CD4-positive, alpha-beta T cell (primary cell): ENCODE data around the gene DENND5B. TPM values are rescaled to one million over a fixed set of nuclear protein-coding genes. Genes with fewer than 3 reads are reported as not detected.
"Not testable (repeated sequence)": the region's sequence is repeated elsewhere in the genome, so short reads cannot be mapped to it uniquely, and the experiment has no call there.

Source experiments
- ATAC-seq: fragments of 200-7000 bp; cut with Tn5 transposase; one replicate; pipeline ENCODE4 v1.10.0; 2022; ENCODE audit warnings: mild to moderate bottlenecking; ENCODE audit not compliant: poor library complexity
- CTCF ChIA-PET: fragments of 350-600 bp; sonication (Branson Sonifier 250); formaldehyde crosslinking; loops from one replicate; lab custom pipeline; 2021; ENCODE audit warnings: antibody characterized with exemption, inconsistent platforms; lab: Charles Lee
- POLR2A ChIA-PET: fragments of 350-600 bp; sonication (Branson Sonifier 250); formaldehyde crosslinking; loops from one replicate; lab custom pipeline; 2021; ENCODE audit warnings: antibody characterized with exemption, inconsistent platforms; lab: Charles Lee
- DNase-seq, 14 experiments: peaks; one replicate each; pipeline ENCODE4 v3.0.0-alpha.2; 2013 to 2020; ENCODE audit warnings: mixed read lengths in 2 of 14
- H3K27ac ChIP-seq, 2 donors: one replicate each; pipeline versions ENCODE4 v1.5.1 to v1.7.0; 2013; ENCODE audit warnings: low read length in 2 of 2, low read depth in 1 of 2, mild to moderate bottlenecking in 1 of 2
- H3K27me3 ChIP-seq, 2 experiments: 1 replicate in 1 of 2; 2 replicates in 1 of 2; pipeline versions ENCODE4 v1.6.1 to v1.7.0; 2013; ENCODE audit warnings: low read length in 2 of 2, control low read depth in 1 of 2, mild to moderate bottlenecking in 1 of 2, moderate library complexity in 1 of 2; ENCODE audit not compliant: insufficient read depth in 2 of 2, control insufficient read depth in 1 of 2
- H3K36me3 ChIP-seq: one replicate; pipeline ENCODE4 v1.6.1; 2013; ENCODE audit warnings: low read length, control low read depth; ENCODE audit not compliant: insufficient read depth
- H3K4me1 ChIP-seq: one replicate; pipeline ENCODE4 v1.6.1; 2013; ENCODE audit warnings: low read length, control low read depth; ENCODE audit not compliant: insufficient read depth
- H3K4me3 ChIP-seq: one replicate; pipeline ENCODE4 v1.5.1; 2013; ENCODE audit warnings: mild to moderate bottlenecking, low read length, moderate library complexity
- H3K9me3 ChIP-seq, 2 experiments: 1 replicate in 1 of 2; 2 replicates in 1 of 2; pipeline versions ENCODE4 v1.6.1 to v1.7.0; 2013; ENCODE audit warnings: low read length in 2 of 2, mild to moderate bottlenecking in 2 of 2, control low read depth in 1 of 2, moderate library complexity in 1 of 2; ENCODE audit not compliant: control insufficient read depth in 1 of 2, insufficient read depth in 1 of 2
- H3K27ac Mint-ChIP-seq: one replicate; pipeline ENCODE4 v1.8.0; 2020; ENCODE audit warnings: mixed read lengths
- H3K27me3 Mint-ChIP-seq: one replicate; pipeline ENCODE4 v1.8.0; 2021; ENCODE audit warnings: mixed read lengths
- H3K36me3 Mint-ChIP-seq: one replicate; pipeline ENCODE4 v1.8.0; 2021; ENCODE audit warnings: low read depth, mixed read lengths
- H3K4me1 Mint-ChIP-seq: one replicate; pipeline ENCODE4 v1.8.0; 2021; ENCODE audit warnings: low read depth, mixed read lengths
- H3K4me3 Mint-ChIP-seq: one replicate; pipeline ENCODE4 v1.8.0; 2020; ENCODE audit warnings: mild to moderate bottlenecking, mixed read lengths
- H3K9me3 Mint-ChIP-seq: one replicate; pipeline ENCODE4 v1.8.0; 2020; ENCODE audit warnings: mixed read lengths
- intact Hi-C, 2 experiments: fragments of 100-400 bp; cut with DNase I in 1 of 2; cut with micrococcal nuclease in 1 of 2; formaldehyde crosslinking; loops; one replicate each; pipeline versions ENCODE4 v1.15.1 to v1.9.0; 2023 to 2025; cut with DNase I, micrococcal nuclease
- total RNA-seq, 174 experiments: library from RNA in 2 of 174; stranded (reverse) in 2 of 174; gene quantifications; one replicate each; pipeline ENCODE4 v1.2.3 and lab custom pipeline; 2021 to 2026
- TF ChIP-seq, protein P1 (sequence below): fragments of 200-600 bp; IDR thresholded peaks from one replicate; pipeline ENCODE4 v1.8.0; 2022; ENCODE audit warnings: antibody characterized with exemption, mild to moderate bottlenecking

Gene DENND5B
- total RNA-seq, 2 experiments from 2014 or later = 0.22 to 0.25 TPM

DNA sequence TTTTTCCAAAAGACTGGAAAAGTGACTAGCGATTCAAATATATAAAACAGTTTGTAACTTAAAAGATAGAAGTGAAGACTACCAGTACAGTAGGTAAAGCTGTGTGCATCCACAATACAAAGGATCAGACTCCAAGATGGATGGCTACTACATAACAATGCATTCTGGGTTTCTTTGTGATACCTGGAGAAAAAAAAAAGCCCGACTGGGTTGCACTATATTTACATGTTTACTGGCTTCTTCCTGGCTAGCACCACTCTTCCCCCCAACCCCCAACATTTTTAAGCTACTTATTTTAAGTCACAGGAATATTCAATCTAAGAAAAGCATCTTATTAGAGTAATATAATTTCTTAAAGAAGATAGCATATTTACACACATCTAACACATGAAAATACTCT lies 203.9 kb downstream of the DENND5B start:
- no peak overlapping the region for H3K27ac Mint-ChIP-seq
- no peak overlapping the region for H3K27ac ChIP-seq
- no peaks in the 10 kb centered on the region for H3K27me3 ChIP-seq
- H3K4me3 Mint-ChIP-seq = no peak overlapping the region
- no peaks in the 10 kb centered on the region for H3K9me3 ChIP-seq
- H3K27me3 Mint-ChIP-seq = peaks cover 8% of the 10 kb centered on the region
- CTCF ChIA-PET = no interaction called here
- POLR2A ChIA-PET = no interaction called here
- no peak overlapping the region for H3K4me3 ChIP-seq
- TF ChIP-seq, protein P1, sequence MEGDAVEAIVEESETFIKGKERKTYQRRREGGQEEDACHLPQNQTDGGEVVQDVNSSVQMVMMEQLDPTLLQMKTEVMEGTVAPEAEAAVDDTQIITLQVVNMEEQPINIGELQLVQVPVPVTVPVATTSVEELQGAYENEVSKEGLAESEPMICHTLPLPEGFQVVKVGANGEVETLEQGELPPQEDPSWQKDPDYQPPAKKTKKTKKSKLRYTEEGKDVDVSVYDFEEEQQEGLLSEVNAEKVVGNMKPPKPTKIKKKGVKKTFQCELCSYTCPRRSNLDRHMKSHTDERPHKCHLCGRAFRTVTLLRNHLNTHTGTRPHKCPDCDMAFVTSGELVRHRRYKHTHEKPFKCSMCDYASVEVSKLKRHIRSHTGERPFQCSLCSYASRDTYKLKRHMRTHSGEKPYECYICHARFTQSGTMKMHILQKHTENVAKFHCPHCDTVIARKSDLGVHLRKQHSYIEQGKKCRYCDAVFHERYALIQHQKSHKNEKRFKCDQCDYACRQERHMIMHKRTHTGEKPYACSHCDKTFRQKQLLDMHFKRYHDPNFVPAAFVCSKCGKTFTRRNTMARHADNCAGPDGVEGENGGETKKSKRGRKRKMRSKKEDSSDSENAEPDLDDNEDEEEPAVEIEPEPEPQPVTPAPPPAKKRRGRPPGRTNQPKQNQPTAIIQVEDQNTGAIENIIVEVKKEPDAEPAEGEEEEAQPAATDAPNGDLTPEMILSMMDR = no peak
- ATAC-seq (no peak), DNase-seq (no peak)
- no peaks in the 10 kb centered on the region for H3K4me1 Mint-ChIP-seq
- H3K4me1 ChIP-seq = no peaks in the 10 kb centered on the region
- intact Hi-C loops = no loop called here
- H3K9me3 Mint-ChIP-seq = no peaks in the 10 kb centered on the region
- H3K36me3 ChIP-seq = no peaks in the 10 kb centered on the region
- no peaks in the 10 kb centered on the region for H3K36me3 Mint-ChIP-seq

DNA sequence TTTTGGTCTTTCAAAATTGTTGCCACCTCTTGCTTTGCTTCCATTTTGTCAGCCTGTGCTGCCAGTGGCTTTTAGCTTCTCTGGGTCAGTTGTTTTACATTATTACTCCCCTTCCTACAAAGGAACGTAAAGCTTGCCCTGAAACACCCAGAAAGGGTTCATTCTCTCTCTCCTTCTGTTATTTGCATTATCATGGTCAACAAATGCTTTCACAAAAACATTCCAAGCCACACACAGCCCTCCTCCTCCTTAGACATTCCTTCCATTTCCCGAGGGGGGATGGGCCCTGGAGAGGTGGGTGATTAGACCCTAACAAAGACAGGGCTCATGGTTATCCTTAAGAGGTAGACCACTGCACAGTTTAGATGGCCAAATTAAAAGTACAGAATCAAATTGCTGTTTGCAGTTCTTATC lies 204.6 kb downstream of the DENND5B start:
- TF ChIP-seq, protein P1 = no peak
- H3K27me3 ChIP-seq = no peaks in the 10 kb centered on the region
- H3K9me3 ChIP-seq = no peaks in the 10 kb centered on the region
- Mint-ChIP-seq H3K4me1 (no peaks in the 10 kb centered on the region), H3K9me3 (no peaks in the 10 kb centered on the region), H3K4me3 (no peak overlapping the region), H3K36me3 (no peaks in the 10 kb centered on the region), H3K27ac (no peak overlapping the region), H3K27me3 (peaks cover 8% of the 10 kb centered on the region)
- H3K27ac ChIP-seq = no peak overlapping the region
- no peak overlapping the region for H3K4me3 ChIP-seq
- ChIA-PET CTCF (no interaction called here), POLR2A (no interaction called here)
- intact Hi-C loops = no loop called here
- H3K36me3 ChIP-seq = no peaks in the 10 kb centered on the region
- H3K4me1 ChIP-seq = no peaks in the 10 kb centered on the region
- no peak for DNase-seq
- ATAC-seq = no peak

DNA sequence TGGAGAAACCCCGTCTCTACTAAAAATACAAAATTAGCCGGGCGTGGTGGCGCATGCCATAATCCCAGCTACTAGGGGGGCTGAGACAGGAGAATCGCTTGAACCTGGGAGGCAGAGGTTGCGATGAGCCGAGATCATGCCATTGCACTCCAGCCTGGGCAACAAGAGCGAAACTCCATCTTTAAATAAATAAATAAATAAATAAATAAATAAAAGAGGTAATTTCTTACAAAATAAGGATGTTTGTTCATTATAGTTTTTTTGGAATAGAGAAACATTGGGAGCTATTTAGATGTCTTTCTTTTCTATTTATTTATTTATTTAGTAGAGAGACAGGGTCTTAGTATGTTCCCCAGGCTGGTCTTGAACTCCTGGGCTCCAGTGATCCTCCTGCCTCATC lies 213.7 kb downstream of the DENND5B start:
- intact Hi-C loops, H3K36me3 Mint-ChIP-seq, POLR2A ChIA-PET, CTCF ChIA-PET, H3K9me3 ChIP-seq, DNase-seq, H3K27me3 Mint-ChIP-seq, H3K4me1 Mint-ChIP-seq, H3K4me1 ChIP-seq, H3K27ac Mint-ChIP-seq, H3K36me3 ChIP-seq, H3K27ac ChIP-seq, H3K27me3 ChIP-seq, H3K4me3 Mint-ChIP-seq, H3K9me3 Mint-ChIP-seq, ATAC-seq, H3K4me3 ChIP-seq: not testable (repeated sequence)

DNA sequence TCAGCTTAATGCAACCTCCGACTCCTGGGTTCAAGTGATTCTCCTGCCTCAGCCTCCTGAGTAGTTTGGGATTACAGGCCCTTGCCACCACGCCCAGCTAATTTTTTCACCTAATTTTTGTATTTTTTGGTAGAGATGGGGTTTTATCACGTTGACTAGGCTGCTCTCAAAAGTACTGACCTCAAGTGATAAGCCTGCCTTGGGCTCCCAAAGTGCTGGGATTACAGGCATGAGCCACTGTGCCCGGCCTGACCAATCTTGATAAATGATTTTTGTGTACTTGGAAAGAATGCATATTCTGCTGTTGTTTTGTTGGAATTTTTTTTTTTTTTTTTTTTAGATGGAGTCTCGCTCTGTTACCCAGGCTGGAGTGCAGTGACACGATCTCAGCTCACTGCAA lies 215.5 kb downstream of the DENND5B start:
- H3K27me3 ChIP-seq, ATAC-seq, DNase-seq, H3K4me1 Mint-ChIP-seq, H3K36me3 Mint-ChIP-seq, H3K27ac ChIP-seq, POLR2A ChIA-PET, H3K27me3 Mint-ChIP-seq, H3K4me3 Mint-ChIP-seq, H3K27ac Mint-ChIP-seq, H3K36me3 ChIP-seq, H3K4me1 ChIP-seq, H3K9me3 ChIP-seq, CTCF ChIA-PET, intact Hi-C loops, H3K9me3 Mint-ChIP-seq, H3K4me3 ChIP-seq: not testable (repeated sequence)
